GM21529 (cell line): ENCODE data around the gene HIPK4.
"Not testable (repeated sequence)": the region's sequence is repeated elsewhere in the genome, so short reads cannot be mapped to it uniquely, and the experiment has no call there.

Experiments
- ATAC-seq: cut with Tn5 transposase; IDR thresholded peaks from one replicate; pipeline ENCODE4 v1.9.1; 2021; ENCODE audit not compliant: unreplicated experiment

HIPK4 gene

GRCh38 chr19:40390084-40390742, at the start of gene HIPK4:
HIPK4 (minus strand) TSS chr19:40390181; CDS start chr19:40389902, 279 bp downstream.
- no peak for ATAC-seq

GRCh38 chr19:40438284-40438683, 48.3 kb upstream of the HIPK4 start:
- ATAC-seq: no peak

GRCh38 chr19:40433391-40434216, 43.6 kb upstream of the HIPK4 start:
- ATAC-seq: no peak

- not testable (repeated sequence) for ATAC-seq
These were observed 42.8 kb upstream of the HIPK4 start for GRCh38 chr19:40432760-40433159.

GRCh38 chr19:40431698-40432097, 41.7 kb upstream of the HIPK4 start:
- ATAC-seq: no peak

GRCh38 chr19:40430242-40430641, 40.3 kb upstream of the HIPK4 start:
- not testable (repeated sequence) for ATAC-seq

- ATAC-seq: not testable (repeated sequence)
These were observed 38.2 kb upstream of the HIPK4 start for GRCh38 chr19:40428197-40428596.

- ATAC-seq: peak; percentile 74
These were observed 35.7 kb upstream of the HIPK4 start, which contains the start of gene SERTAD1 for GRCh38 chr19:40425450-40426287. SERTAD1 (minus strand) TSS chr19:40425992; CDS start chr19:40423546, 2,446 bp downstream.

GRCh38 chr19:40424637-40425449, 34.9 kb upstream of the HIPK4 start:
- ATAC-seq: no peak

- no peak for ATAC-seq
These were observed 34.0 kb upstream of the HIPK4 start for GRCh38 chr19:40423938-40424337.

- no peak for ATAC-seq
These were observed 33.0 kb upstream of the HIPK4 start for GRCh38 chr19:40422748-40423566.

GRCh38 chr19:40421993-40422747, 32.2 kb upstream of the HIPK4 start:
- no peak for ATAC-seq

GRCh38 chr19:40420766-40421765, 31.1 kb upstream of the HIPK4 start:
- peak; percentile 42 for ATAC-seq

- ATAC-seq: no peak
These were observed 30.4 kb upstream of the HIPK4 start for GRCh38 chr19:40420451-40420765.

- no peak for ATAC-seq
These were observed 29.8 kb upstream of the HIPK4 start for GRCh38 chr19:40419780-40420179.

GRCh38 chr19:40419066-40419612, 29.2 kb upstream of the HIPK4 start:
- ATAC-seq: no peak

- ATAC-seq: no peak
These were observed 28.1 kb upstream of the HIPK4 start for GRCh38 chr19:40418040-40418439.

GRCh38 chr19:40417643-40417981, 27.6 kb upstream of the HIPK4 start:
- no peak for ATAC-seq
